ENCODE data around the gene GRK5. TPM values are rescaled to one million over a fixed set of nuclear protein-coding genes. Genes with fewer than 3 reads are reported as not detected.

The GRK5 gene
- total RNA-seq, 6 experiments from 2014 or later: 5.9 to 11.5 (median 7.9) TPM

DNA sequence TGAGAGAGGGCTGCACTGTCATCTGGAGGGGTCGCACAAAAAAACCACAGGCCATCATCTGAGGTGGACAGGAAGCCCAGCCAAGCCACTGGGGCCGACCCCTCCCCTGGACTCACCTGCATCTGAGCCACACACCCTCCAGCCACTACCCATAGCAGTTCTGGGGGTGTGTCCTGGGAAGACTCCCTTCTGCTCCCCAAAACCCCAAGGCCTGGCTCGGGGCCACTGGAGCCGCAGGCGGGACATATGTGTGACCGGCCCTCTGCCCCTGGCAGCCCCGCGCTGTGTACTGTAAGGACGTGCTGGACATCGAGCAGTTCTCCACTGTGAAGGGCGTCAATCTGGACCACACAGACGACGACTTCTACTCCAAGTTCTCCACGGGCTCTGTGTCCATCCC, 245.0 kb downstream of the GRK5 start:
- no peaks in the 10 kb centered on the region for H3K27me3 ChIP-seq
- WGBS (ENCODE audit: insufficient coverage, low coverage, low lambda C conversion rate, missing lambda C conversion rate): 100% methylated on average over 1 of the region's 14 CpGs
- H3K9me3 ChIP-seq: no peaks in the 10 kb centered on the region
- DNase-seq (no peak), ATAC-seq (no peak)
- H3K4me1 ChIP-seq: no peaks in the 10 kb centered on the region
- intact Hi-C loops (cut with DNase I): no loop called here
- no peaks in the 10 kb centered on the region for H3K36me3 ChIP-seq
- TF ChIP-seq, protein P1, sequence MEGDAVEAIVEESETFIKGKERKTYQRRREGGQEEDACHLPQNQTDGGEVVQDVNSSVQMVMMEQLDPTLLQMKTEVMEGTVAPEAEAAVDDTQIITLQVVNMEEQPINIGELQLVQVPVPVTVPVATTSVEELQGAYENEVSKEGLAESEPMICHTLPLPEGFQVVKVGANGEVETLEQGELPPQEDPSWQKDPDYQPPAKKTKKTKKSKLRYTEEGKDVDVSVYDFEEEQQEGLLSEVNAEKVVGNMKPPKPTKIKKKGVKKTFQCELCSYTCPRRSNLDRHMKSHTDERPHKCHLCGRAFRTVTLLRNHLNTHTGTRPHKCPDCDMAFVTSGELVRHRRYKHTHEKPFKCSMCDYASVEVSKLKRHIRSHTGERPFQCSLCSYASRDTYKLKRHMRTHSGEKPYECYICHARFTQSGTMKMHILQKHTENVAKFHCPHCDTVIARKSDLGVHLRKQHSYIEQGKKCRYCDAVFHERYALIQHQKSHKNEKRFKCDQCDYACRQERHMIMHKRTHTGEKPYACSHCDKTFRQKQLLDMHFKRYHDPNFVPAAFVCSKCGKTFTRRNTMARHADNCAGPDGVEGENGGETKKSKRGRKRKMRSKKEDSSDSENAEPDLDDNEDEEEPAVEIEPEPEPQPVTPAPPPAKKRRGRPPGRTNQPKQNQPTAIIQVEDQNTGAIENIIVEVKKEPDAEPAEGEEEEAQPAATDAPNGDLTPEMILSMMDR (IDR thresholded peaks at IDR 0.05): no peak
- no peak for TF ChIP-seq POLR2A (IDR thresholded peaks at IDR 0.05)
- no peak overlapping the region for H3K27ac ChIP-seq
- no peak overlapping the region for H3K4me3 ChIP-seq

DNA sequence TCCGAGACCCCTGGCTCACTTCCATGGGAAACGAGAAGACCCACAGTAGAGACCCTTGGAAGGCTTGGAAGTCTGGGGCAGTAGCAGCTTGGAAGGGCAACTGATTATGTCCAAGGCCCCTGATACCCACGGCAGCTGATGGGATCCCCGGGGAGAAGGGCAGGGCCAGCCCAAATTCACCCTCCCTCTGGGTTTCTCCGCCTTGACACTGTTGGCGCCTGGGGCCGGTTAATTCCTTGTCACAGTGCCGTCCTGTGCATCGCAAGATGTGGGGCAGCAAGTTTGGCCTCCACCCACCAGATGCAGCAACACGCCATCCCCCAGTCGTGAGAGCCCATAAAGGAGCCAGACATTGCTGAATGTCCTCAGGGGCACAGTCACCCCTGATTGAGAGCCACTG, 245.9 kb downstream of the GRK5 start:
- Histone ChIP-seq H3K36me3 (no peaks in the 10 kb centered on the region), H3K4me1 (no peaks in the 10 kb centered on the region), H3K9me3 (no peaks in the 10 kb centered on the region), H3K4me3 (no peak overlapping the region), H3K27me3 (no peaks in the 10 kb centered on the region), H3K27ac (no peak overlapping the region)
- no peak for ATAC-seq
- WGBS (ENCODE audit: insufficient coverage, low coverage, low lambda C conversion rate, missing lambda C conversion rate): 82% methylated on average over 6 of the region's 11 CpGs
- TF ChIP-seq, protein P1 (IDR thresholded peaks at IDR 0.05): no peak
- no peak for TF ChIP-seq POLR2A (IDR thresholded peaks at IDR 0.05)
- intact Hi-C loops (cut with DNase I): no loop called here
- DNase-seq: no peak

DNA sequence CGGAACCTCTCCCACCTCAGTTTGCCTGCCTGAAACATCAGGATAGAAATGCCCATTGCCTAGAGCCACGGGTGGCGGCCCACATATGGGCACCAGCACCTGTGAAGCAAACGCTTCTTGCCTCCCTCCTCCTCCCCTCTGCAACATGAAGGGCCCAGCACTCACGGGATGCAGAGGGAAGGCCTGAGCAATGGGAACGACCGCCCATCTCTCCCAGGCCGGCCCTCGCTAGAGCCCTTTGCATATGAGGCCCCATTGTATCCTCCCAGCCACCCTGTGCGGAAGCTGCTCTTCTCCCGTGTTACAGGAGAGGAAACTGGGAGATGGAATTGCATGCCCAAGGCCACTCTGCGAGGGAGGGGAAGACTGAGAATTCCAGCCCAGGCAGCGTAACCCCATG, 246.9 kb downstream of the GRK5 start:
- WGBS (ENCODE audit: insufficient coverage, low coverage, low lambda C conversion rate, missing lambda C conversion rate): no CpG with 5 or more reads among the region's 13 CpGs
- Histone ChIP-seq H3K4me3 (no peak overlapping the region), H3K4me1 (no peaks in the 10 kb centered on the region), H3K27ac (no peak overlapping the region), H3K27me3 (no peaks in the 10 kb centered on the region), H3K36me3 (no peaks in the 10 kb centered on the region), H3K9me3 (no peaks in the 10 kb centered on the region)
- DNase-seq (no peak), ATAC-seq (no peak)
- intact Hi-C loops (cut with DNase I): no loop called here
- TF ChIP-seq, protein P1 (IDR thresholded peaks at IDR 0.05): no peak
- TF ChIP-seq POLR2A (IDR thresholded peaks at IDR 0.05): no peak

DNA sequence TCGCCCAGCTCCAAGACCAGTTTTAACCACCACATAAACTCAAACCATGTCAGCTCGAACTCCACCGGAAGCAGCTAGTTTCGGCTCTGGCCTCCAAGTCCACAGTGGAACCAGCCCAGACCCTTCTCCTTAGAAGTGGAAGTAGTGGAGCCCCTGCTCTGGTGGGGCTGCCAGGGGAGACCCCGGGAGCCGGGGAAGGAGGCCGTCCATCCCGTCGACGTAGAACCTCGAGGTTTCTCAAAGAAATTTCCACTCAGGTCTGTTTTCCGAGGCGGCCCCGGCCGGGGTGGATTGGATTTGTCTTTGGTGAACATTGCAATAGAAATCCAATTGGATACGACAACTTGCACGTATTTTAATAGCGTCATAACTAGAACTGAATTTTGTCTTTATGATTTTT, 247.6 kb downstream of the GRK5 start:
- Histone ChIP-seq H3K4me1 (no peaks in the 10 kb centered on the region), H3K9me3 (no peaks in the 10 kb centered on the region), H3K27me3 (no peaks in the 10 kb centered on the region), H3K36me3 (no peaks in the 10 kb centered on the region), H3K4me3 (no peak overlapping the region), H3K27ac (no peak overlapping the region)
- ATAC-seq (no peak), DNase-seq (no peak)
- 92% methylated on average over 13 of the region's 18 CpGs for WGBS (ENCODE audit: insufficient coverage, low coverage, low lambda C conversion rate, missing lambda C conversion rate)
- intact Hi-C loops (cut with DNase I): no loop called here
- TF ChIP-seq, protein P1 (IDR thresholded peaks at IDR 0.05): no peak
- no peak for TF ChIP-seq POLR2A (IDR thresholded peaks at IDR 0.05)

Data from right lobe of liver (tissue), 6 donors.